SK-N-SH (cell line): Measurements from ENCODE around the gene IL17D.

Source experiments
- CTCF ChIP-seq: fragments of 200-600 bp; sonication (generic); IDR thresholded peaks from 2 replicates; pipeline ENCODE4 v1.6.1; 2017; ENCODE audit warnings: antibody characterized with exemption, mild to moderate bottlenecking, moderate library complexity
- EP300 ChIP-seq, 2 experiments: IDR thresholded peaks; 2 replicates each; pipeline versions ENCODE4 v1.4.0 to v1.6.1; 2012; ENCODE audit warnings: borderline replicate concordance in 1 of 2, low read depth in 1 of 2, low read length in 1 of 2
- EZH2phosphoT487 ChIP-seq: fragments of 200-600 bp; sonication (generic); IDR thresholded peaks from 2 replicates; pipeline ENCODE4 v1.6.1; 2017; ENCODE audit warnings: low read depth, mixed run types, mild to moderate bottlenecking, antibody characterized with exemption, moderate library complexity, borderline replicate concordance
- GABPA ChIP-seq: IDR thresholded peaks from 2 replicates; pipeline ENCODE4 v1.4.0; 2012; ENCODE audit warnings: low read depth, mild to moderate bottlenecking
- MAX ChIP-seq: IDR thresholded peaks from 2 replicates; pipeline ENCODE4 v1.4.0; 2012; ENCODE audit warnings: low read depth
- NFIC ChIP-seq: IDR thresholded peaks from 2 replicates; pipeline ENCODE4 v1.4.0; 2012; ENCODE audit warnings: borderline replicate concordance
- POLR2AphosphoS5 ChIP-seq: IDR thresholded peaks from 2 replicates; pipeline ENCODE4 v1.6.1; 2012; ENCODE audit warnings: low read depth, low read length
- RAD21 ChIP-seq: IDR thresholded peaks from 2 replicates; pipeline ENCODE4 v1.6.1; 2012; ENCODE audit warnings: mild to moderate bottlenecking, low read length
- REST ChIP-seq: IDR thresholded peaks from 2 replicates; pipeline ENCODE4 v1.6.1; 2012; ENCODE audit warnings: mild to moderate bottlenecking, low read depth, low read length, moderate library complexity
- RFX5 ChIP-seq: IDR thresholded peaks from 2 replicates; pipeline ENCODE4 v1.6.1; 2012; ENCODE audit warnings: mild to moderate bottlenecking, improper control_type of control experiment, low read length
- RXRA ChIP-seq: IDR thresholded peaks from 2 replicates; pipeline ENCODE4 v1.4.0; 2012; ENCODE audit warnings: low read depth, mild to moderate bottlenecking, borderline replicate concordance
- SMC3 ChIP-seq: IDR thresholded peaks from 2 replicates; pipeline ENCODE4 v1.6.1; 2012; ENCODE audit warnings: low read depth, low read length, improper control_type of control experiment
- ZBTB33 ChIP-seq: IDR thresholded peaks from 2 replicates; pipeline ENCODE4 v1.4.0; 2012; ENCODE audit warnings: low read depth, borderline replicate concordance

GRCh38 chr13:20664351-20664750 lies 39.1 kb upstream of the IL17D start:
- TF ChIP-seq CTCF (no peak), RAD21 (no peak), POLR2AphosphoS5 (no peak), EP300 (IDR thresholded peaks at IDR 0.05; ENCODE audit: borderline replicate concordance in 1 of 2, low read depth in 1 of 2, low read length in 1 of 2) (no peak), EZH2phosphoT487 (no peak), ZBTB33 (no peak), SMC3 (no peak), RFX5 (no peak), GABPA (no peak), RXRA (no peak), REST (no peak), MAX (no peak), NFIC (no peak)
